GM12873 (cell line): Measurements from ENCODE around the gene SNAP29.

Experiments
- CTCF ChIP-seq: IDR thresholded peaks from 2 replicates; pipeline ENCODE4 v1.5.1; 2012; ENCODE audit warnings: low read depth, mild to moderate bottlenecking, moderate library complexity, low read length, control low read depth; ENCODE audit not compliant: insufficient read depth; ENCODE audit errors: missing control alignments

The SNAP29 gene

DNA sequence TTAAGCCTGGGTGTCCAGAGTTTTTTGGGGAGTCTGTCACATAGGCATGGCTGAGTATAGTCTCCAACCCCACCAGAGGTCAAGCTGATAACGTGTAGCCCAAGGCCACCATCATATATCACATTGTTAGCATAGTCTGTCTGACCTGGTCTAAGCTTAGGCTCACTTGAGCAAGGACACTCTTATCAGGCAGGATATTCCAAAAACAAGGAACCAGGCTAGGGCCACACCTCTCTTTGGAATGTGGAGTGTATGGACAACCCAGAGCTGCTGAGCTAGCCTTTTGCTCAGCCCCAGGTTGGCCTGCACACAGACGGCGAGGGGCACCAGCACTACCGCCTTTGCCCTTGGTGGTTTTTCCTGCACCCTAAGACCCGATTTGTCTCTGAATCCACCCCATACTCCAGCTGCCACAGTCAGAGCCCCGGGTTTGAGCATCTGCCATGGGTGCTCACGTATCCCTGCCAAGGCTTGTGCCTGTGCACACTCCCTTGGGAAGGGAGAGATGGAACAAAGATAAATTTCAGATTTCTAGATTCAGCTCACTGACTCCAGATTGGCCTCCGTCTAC, 7.2 kb downstream of the SNAP29 start:
- no peak for TF ChIP-seq CTCF

GRCh38 chr22:20866736-20867135, 7.9 kb downstream of the SNAP29 start:
- TF ChIP-seq CTCF = no peak

DNA sequence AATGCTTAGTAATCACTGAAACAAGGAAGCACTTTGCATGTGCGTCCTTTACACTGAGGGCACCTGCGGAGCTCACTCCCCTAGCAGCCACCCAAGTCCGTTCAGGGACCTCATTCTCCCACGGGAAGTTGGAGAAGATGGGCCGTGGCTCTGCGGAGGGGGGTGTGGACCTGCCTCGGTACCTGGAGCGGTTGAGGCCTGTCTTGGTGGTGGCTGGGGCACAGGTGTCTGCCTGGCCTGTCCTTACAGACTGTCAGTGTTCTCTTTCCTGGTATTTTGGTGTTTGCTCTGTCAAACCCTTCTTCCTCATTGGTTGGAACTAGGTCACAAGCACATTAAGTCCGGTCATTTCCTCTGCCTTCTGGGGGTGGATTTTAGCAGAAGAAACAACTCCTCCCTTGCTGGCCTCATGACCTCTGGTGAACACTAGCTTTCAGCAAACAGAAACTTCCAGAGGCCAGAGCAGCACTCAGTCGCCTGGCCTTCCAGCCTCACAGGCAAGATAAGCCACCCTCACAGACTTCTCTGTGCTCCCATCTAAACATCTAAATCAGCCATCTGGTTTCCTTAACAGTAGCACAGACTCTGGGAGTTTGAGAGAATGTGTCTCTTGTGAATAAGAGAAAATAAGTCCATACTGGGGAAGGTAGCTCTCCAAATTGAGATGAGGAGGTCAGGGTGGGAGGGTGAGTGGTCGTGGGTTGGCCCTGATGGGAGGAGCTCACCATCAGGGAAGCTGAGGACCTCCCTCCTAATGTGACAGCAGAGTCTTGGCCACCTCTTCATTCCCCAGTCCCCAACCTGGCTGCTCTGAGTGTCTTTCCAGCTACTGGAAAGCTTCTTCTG, 8.6 kb downstream of the SNAP29 start:
- no peak for TF ChIP-seq CTCF

- TF ChIP-seq CTCF = no peak
Measured at GRCh38 chr22:20868025-20868962, 9.5 kb downstream of the SNAP29 start.

DNA sequence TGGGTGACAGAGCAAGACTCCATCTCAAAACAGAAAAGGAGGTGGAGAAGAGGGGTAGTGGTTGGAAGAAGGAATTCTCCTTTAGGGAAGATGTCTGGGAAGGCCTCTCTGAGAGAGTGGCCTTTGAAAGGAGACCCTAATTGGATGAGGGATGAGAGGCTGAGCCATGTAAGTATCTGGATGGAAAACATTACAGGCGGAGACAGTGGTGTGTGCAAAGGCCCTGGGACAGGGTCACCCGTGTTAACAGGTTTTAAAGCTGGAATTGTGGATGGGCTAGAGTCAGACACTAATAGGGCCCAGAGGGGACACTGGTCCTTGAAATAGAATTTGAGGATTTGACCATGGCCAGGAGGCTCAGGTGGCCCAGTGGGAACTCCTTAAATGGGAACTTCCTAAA, 10.4 kb downstream of the SNAP29 start:
- TF ChIP-seq CTCF = no peak

DNA sequence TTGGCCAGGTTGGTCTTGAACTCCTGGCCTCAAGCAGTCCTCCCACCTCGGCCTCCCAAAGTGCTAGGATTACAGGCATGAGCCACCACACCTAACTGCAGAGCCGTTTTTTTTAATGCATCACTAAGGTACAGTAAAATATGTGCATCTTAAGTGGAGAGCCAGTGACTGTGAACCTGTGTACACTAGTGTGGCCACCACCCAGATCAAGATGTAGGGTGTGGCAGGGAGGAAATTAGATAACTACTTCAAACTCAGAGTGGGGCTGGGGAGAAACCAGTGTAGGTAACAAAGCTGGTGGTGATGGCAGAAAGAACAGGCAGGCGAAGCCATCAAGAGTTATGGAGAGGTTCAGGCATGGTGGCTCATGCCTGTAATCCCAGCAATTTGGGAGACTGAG, 14.4 kb downstream of the SNAP29 start:
- TF ChIP-seq CTCF = no peak

DNA sequence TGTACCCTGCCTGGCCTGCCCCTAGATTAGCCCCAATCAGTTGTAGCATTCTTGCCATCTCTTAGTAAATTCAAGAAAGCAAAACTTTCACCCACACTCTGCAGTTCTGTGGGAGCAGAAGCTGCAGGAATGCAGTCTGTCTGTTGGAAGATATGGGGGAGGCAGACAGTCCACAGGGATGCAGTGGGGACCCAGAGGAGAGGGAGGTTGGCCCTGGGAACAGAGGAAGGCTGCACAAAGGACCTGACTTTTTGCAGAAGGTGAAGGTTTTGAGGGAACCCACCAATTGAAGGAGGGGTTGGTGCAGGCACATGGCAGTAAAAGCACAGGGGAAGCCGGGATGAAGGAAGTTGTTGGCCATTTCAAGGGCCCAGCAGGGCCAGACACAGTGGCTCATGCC, 16.5 kb downstream of the SNAP29 start:
- no peak for TF ChIP-seq CTCF
